ENCODE data around the gene SIGLEC8.
"Not testable (repeated sequence)": the region's sequence is repeated elsewhere in the genome, so short reads cannot be mapped to it uniquely, and the experiment has no call there.

SIGLEC8 gene

GRCh38 chr19:51441410-51442390 lies 16.6 kb downstream of the SIGLEC8 start:
- DNase-seq, result peak; percentile 29

- no peak for DNase-seq
These were observed 17.3 kb downstream of the SIGLEC8 start for GRCh38 chr19:51440846-51441409.

GRCh38 chr19:51440052-51440451 lies 18.2 kb downstream of the SIGLEC8 start:
- DNase-seq, result no peak

- DNase-seq, result peak; percentile 37
These were observed 19.2 kb downstream of the SIGLEC8 start for GRCh38 chr19:51439021-51439465.

- DNase-seq, result no peak
These were observed 23.8 kb downstream of the SIGLEC8 start for GRCh38 chr19:51434456-51434855.

DNA sequence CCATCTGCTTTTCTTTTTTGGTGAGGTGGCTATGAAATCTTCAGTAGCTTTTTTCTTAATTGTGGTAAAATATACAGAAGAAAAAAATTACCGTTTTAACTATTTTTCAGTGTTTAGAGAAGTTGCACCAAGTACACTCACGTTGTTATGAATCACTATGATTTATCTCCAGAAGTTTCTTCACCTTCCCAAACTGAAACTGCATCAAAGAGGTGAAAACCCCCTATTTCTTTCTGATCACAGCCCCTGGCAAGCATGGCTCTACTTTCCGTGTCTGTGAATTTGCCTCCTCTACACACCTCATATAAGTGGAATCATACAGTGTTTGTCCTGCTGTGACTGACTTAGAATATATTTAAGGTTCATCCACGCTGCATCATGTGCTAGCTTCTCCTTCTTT lies 25.2 kb downstream of the SIGLEC8 start:
- DNase-seq, result no peak

DNA sequence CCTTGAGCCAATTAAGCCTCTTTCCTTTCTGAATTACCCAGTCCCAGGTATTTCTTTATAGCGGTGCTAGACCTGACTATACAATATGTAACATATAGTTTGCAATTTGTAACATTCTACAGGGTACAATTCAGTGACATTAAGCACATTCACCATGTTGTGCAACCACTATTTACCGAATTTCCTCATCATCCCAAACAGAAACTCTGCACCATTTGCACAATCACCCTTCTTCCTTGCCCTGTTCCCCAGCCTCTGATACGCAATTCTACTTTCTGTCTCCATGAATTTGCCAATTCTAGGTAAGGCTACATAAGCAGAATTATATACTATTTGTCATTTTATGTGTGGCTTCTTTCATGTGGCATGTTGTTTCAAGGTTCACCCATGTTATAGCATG lies 27.1 kb downstream of the SIGLEC8 start:
- DNase-seq, result no peak

DNA sequence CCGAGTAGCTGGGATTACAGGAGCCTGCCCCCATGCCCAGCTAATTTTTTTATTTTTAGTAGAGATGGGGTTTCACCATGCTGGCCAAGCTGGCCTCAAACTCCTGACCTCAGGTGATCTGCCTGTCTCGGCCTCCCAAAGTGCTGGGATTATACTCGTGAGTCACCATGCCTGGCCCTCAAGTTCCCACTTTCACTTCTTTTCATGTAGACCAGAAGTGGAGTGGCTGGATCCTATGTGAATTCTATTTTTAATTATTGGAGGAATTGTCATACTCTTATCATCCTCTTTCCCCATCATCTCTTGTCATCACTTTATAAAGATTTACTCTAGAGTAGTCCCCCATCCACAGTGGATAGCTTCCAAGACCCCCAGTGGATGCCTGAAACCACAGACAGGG lies 28.0 kb downstream of the SIGLEC8 start:
- DNase-seq, result no peak

DNA sequence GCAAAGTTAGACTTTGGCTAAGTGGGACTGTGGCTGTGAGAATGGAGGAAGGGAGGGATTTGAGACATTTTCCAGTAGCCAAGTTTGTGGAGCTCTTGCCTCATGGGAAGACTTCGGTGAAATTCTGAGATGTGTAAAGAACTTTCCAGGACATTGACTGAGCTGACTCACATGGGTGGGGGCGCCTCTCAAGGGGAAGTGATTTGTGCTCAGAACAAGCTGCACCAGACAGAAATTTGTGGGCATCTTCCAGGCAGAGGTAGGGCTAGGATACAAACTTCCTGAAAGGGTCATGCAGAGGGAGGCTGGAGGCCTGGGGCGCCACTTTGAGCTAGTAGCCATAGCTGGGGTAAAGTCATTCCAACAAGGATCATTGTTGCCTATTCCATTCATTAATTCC lies 31.1 kb downstream of the SIGLEC8 start:
- DNase-seq, result no peak

- peak; percentile 91 for DNase-seq
These were observed 36.2 kb downstream of the SIGLEC8 start for GRCh38 chr19:51422053-51422448.

GRCh38 chr19:51421229-51422052 lies 36.8 kb downstream of the SIGLEC8 start:
- no peak for DNase-seq

DNA sequence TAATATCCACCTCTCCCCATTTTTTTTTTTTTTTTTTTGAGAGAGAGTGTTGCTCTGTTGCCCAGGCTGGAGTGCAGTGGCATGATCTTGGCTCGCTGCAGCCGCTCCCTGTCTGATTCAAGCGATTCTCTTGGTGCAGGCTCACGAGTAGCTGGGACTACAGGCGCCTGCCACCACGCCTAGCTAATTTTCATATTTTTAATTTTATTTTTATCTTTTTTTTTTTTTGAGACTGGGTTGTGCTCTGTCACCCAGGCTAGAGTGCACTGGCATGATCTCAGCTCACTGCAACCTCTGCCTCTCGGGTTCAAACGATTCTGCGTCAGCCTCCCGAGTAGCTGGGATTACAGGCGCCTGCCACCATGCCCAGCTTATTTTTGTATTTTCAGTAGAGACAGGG lies 37.7 kb downstream of the SIGLEC8 start:
- DNase-seq, result not testable (repeated sequence)

GRCh38 chr19:51418707-51419106 lies 39.5 kb downstream of the SIGLEC8 start:
- DNase-seq, result no peak

- no peak for DNase-seq
These were observed 40.5 kb downstream of the SIGLEC8 start for GRCh38 chr19:51417810-51418157.

GRCh38 chr19:51417107-51417809 lies 41.0 kb downstream of the SIGLEC8 start, which contains the start of gene SIGLEC10:
Gene SIGLEC10 (minus strand): TSS chr19:51417642. CDS start chr19:51417581, 61 bp downstream.
- DNase-seq, result peak; percentile 60

DNA sequence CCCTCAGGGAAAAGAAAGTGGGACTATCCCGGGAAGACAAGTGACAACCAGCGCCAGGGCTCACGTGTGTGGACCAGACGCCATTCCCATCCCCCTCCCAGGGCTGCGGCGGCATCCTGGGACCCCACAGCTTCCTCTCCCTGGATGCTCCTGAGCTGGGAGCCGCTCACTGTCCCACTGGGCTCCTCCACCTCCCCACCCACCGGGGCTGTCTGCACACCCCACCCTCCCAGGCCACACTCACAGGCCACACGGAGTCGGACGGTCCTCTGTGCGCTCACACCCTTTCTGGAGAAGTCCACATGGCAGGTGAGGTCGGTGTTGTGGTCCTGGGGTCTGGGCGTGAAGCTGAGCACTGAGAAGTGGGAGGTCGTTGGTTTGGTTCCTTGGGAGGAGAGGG lies 41.8 kb downstream of the SIGLEC8 start:
- DNase-seq, result not testable (repeated sequence)

DNA sequence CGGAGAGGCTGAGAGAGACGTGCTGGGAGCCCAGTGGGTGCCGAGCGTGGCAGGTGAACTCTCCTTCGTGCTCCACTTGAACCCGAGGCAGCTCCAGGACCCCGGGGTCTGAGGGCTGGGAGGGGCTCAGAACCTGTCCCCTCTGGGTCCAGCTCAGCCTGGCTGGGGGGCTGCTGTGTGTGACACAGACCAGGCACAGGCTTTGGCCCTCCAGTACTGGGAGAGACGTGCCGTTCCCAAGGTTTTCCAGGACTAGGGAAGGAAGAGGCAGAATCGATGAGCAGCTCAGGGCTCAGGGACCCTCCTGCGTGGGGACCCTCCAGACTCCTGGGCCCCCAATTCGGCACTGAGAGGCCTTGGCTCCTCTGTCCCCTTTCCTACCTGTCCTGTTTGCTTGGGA lies 43.1 kb downstream of the SIGLEC8 start:
- no peak for DNase-seq

DNA sequence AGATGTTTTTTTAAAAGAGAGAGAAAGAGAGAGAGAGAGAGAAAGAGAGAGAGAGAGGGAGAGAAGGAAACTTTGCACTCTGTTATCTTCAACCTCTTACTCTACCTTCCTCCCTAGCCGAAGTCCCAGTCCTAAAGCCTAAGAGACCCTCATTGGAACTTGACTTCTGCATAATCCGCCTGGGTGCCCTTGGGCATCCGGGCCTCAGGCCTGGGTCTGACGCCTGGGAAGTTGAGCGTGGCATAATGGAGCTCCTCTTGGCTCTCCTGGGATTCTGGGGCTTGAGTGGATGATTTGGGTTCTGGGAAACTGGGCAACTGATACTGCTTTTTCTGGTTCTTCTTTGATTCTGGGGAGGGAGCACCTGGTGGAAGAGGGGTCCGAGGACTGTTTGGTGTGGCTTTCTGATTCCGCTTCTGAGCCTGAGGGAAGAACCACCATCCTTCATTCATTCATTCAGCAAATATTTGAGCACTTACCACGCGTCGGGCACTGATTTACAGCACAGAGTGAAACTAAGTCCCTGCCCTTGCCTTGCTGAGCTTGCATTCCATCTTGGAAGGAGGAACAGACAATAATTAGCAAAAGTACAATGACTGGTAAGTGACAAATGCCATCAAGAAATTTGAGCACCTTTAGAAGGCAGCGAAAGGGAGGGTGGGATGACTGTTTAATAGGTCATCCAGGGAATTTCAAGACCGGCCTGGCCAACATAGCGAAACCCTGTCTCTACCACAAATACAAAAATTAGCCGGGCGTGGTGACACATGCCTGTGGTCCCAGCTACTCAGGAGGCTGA lies 47.1 kb downstream of the SIGLEC8 start:
- DNase-seq, result no peak

DNA sequence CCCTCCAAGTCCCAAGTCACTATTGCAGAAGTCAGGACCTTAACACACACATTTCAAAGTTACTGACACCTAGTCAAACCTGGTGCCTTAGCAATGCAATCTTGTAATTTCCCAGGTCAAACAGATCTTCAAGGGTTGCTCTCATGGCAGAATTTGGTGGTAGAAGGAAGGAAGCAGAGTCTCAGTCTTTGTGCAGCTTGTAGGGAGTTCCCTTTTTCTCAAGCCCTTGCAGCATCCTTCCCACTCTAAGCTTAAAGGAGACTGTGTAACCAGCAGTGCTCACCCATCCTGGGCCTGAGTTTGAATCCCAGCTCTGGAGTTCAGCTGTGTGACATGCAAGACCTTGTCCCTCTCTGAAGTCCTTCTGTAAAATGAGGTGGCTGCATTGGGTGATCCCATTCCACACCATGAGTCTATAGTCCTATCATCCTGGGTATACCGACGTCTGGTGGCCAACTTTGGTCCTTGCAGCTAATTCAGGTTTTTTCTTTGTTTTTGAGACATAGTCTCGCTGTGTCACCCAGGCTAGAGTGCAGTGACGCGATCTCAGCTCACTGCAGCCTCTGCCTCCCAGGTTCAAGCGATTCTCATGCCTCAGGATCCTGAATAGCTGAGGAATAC lies 50.6 kb downstream of the SIGLEC8 start:
- peak; percentile 60 for DNase-seq

GRCh38 chr19:51402117-51402516 lies 56.1 kb downstream of the SIGLEC8 start:
- DNase-seq, result no peak
